Fibroblast of pulmonary artery (primary cell): ENCODE results near the gene NEURL2.

Experiments used
- DNase-seq: peaks from one replicate; pipeline ENCODE4 v3.0.0-alpha.2; 2010; ENCODE audit warnings: low read depth
- H3K4me3 ChIP-seq: replicated peaks from 2 replicates; pipeline ENCODE4 v1.5.1; 2011; ENCODE audit warnings: low read depth, mild to moderate bottlenecking, control low read depth, low read length, moderate library complexity
- CTCF ChIP-seq: IDR thresholded peaks from 2 replicates; pipeline ENCODE4 v1.5.1; 2011; ENCODE audit warnings: mild to moderate bottlenecking, control low read depth, low read length, inconsistent platforms; ENCODE audit errors: missing control alignments

NEURL2 gene

GRCh38 chr20:45896641-45897161 is 5.7 kb upstream of the NEURL2 start:
- DNase-seq = no peak
- no peak for TF ChIP-seq CTCF

GRCh38 chr20:45894797-45895196 is 3.8 kb upstream of the NEURL2 start:
- no peak for DNase-seq
- no peak overlapping the region for H3K4me3 ChIP-seq
- no peak for TF ChIP-seq CTCF

More at GRCh38 chr20:45896641-45897161, 5.7 kb upstream of the NEURL2 start:
- no peak overlapping the region for H3K4me3 ChIP-seq

- no peak for DNase-seq
- no peak overlapping the region for H3K4me3 ChIP-seq
Measured at GRCh38 chr20:45893831-45894230, 2.8 kb upstream of the NEURL2 start.

GRCh38 chr20:45892828-45893500 is 2.0 kb upstream of the NEURL2 start:
- DNase-seq = no peak
- no peak for TF ChIP-seq CTCF
- H3K4me3 ChIP-seq = peak overlapping the region; percentile 14

More at GRCh38 chr20:45893831-45894230, 2.8 kb upstream of the NEURL2 start:
- no peak for TF ChIP-seq CTCF

GRCh38 chr20:45892049-45892825 is 1.2 kb upstream of the NEURL2 start:
- TF ChIP-seq CTCF = peak; percentile 28
- peak overlapping the region; percentile 69 for H3K4me3 ChIP-seq
- DNase-seq = peak; percentile 42

- H3K4me3 ChIP-seq = peak overlapping the region; percentile 69
- peak; percentile 77 for TF ChIP-seq CTCF
- DNase-seq = peak; percentile 86
Measured at GRCh38 chr20:45890077-45890984, 677 bp downstream of the NEURL2 start.
